Activated T-cell treated with anti-CD3 and anti-CD28 coated beads for 4 hours (primary cell): ENCODE results near the gene NADK.
"Not testable (repeated sequence)": the region's sequence is repeated elsewhere in the genome, so short reads cannot be mapped to it uniquely, and the experiment has no call there.

Source experiments
- DNase-seq: peaks from one replicate; pipeline ENCODE4 v3.0.0-alpha.2; 2020

NADK gene

GRCh38 chr1:1763657-1764621, 14.3 kb downstream of the NADK start:
- DNase-seq = no peak

- DNase-seq = no peak
Observed at GRCh38 chr1:1761504-1762376, 16.5 kb downstream of the NADK start.

GRCh38 chr1:1760715-1761114, 17.6 kb downstream of the NADK start:
- DNase-seq = no peak

- no peak for DNase-seq
Observed at GRCh38 chr1:1760345-1760650, 18.0 kb downstream of the NADK start.

- no peak for DNase-seq
Observed at GRCh38 chr1:1759456-1760344, 18.6 kb downstream of the NADK start.

- no peak for DNase-seq
Observed at GRCh38 chr1:1758692-1759455, 19.4 kb downstream of the NADK start.

GRCh38 chr1:1758059-1758621, 20.1 kb downstream of the NADK start:
- no peak for DNase-seq

- DNase-seq = no peak
Observed at GRCh38 chr1:1757422-1758058, 20.7 kb downstream of the NADK start.

- DNase-seq = no peak
Observed at GRCh38 chr1:1756661-1757421, 21.4 kb downstream of the NADK start.

GRCh38 chr1:1755852-1756251, 22.4 kb downstream of the NADK start:
- no peak for DNase-seq

GRCh38 chr1:1755426-1755825, 22.8 kb downstream of the NADK start:
- DNase-seq = no peak

- DNase-seq = no peak
Observed at GRCh38 chr1:1754051-1754815, 24.0 kb downstream of the NADK start.

- DNase-seq = no peak
Observed at GRCh38 chr1:1753607-1754005, 24.7 kb downstream of the NADK start.

GRCh38 chr1:1752636-1753606, 25.3 kb downstream of the NADK start:
- no peak for DNase-seq

GRCh38 chr1:1752190-1752589, 26.1 kb downstream of the NADK start:
- DNase-seq = no peak

GRCh38 chr1:1749941-1750340, 28.3 kb downstream of the NADK start:
- DNase-seq = not testable (repeated sequence)

- DNase-seq = no peak
Observed at GRCh38 chr1:1748686-1749321, 29.5 kb downstream of the NADK start.

- DNase-seq = not testable (repeated sequence)
Observed at GRCh38 chr1:1746566-1746909, 31.7 kb downstream of the NADK start.
